Measurements from ENCODE around the gene CENPP.

The CENPP gene

DNA sequence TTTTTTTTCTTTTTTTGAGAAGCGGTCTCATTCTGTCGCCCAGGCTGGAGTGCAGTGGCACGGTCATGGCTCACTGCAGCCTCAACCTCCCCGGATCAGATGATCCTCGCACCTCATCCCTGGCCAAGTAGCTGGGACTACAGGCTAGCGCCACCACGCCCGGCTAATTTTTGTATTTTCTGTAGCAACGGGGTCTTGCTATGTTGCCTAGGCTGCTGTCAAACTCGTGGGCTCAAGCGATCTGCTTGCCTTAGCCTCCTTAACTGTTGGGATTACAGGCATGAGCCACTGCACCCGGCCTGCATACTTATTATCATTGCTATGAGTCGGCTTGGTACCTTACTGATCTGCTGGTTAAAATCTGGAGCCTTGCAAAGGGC is 31.5 kb upstream of the CENPP start:
- Histone ChIP-seq H3K4me3 (ENCODE audit: low read depth in 1 of 2, low read length in 2 of 2) (peak overlapping the region; percentile 30 to 88), H3K4me1 (ENCODE audit: insufficient read depth, low read length) (peaks cover 18% of the 10 kb centered on the region), H3K36me3 (ENCODE audit: insufficient read depth, low read length) (peaks cover 18% of the 10 kb centered on the region), H3K27ac (ENCODE audit: low read depth, low read length) (no peak overlapping the region), H3K9me3 (ENCODE audit: low read length) (no peaks in the 10 kb centered on the region), H3K27me3 (ENCODE audit: control insufficient read depth in 1 of 2, insufficient read depth in 2 of 2, low read length in 2 of 2) (no peaks in the 10 kb centered on the region), H3K9ac (ENCODE audit: low read length) (peak overlapping the region; percentile 35)

GRCh38 chr9:92295240-92295790 is 30.4 kb upstream of the CENPP start:
- Histone ChIP-seq H3K9ac (ENCODE audit: low read length) (no peak overlapping the region), H3K4me3 (ENCODE audit: low read depth in 1 of 2, low read length in 2 of 2) (no peak overlapping the region), H3K27me3 (ENCODE audit: control insufficient read depth in 1 of 2, insufficient read depth in 2 of 2, low read length in 2 of 2) (no peaks in the 10 kb centered on the region), H3K36me3 (ENCODE audit: insufficient read depth, low read length) (peaks cover 20% of the 10 kb centered on the region), H3K4me1 (ENCODE audit: insufficient read depth, low read length) (peaks cover 18% of the 10 kb centered on the region), H3K9me3 (ENCODE audit: low read length) (no peaks in the 10 kb centered on the region), H3K27ac (ENCODE audit: low read depth, low read length) (no peak overlapping the region)

- Histone ChIP-seq H3K27ac (ENCODE audit: low read depth, low read length) (no peak overlapping the region), H3K4me1 (ENCODE audit: insufficient read depth, low read length) (peaks cover 18% of the 10 kb centered on the region), H3K9ac (ENCODE audit: low read length) (no peak overlapping the region)
Measured at GRCh38 chr9:92295827-92296258, 29.9 kb upstream of the CENPP start.

DNA sequence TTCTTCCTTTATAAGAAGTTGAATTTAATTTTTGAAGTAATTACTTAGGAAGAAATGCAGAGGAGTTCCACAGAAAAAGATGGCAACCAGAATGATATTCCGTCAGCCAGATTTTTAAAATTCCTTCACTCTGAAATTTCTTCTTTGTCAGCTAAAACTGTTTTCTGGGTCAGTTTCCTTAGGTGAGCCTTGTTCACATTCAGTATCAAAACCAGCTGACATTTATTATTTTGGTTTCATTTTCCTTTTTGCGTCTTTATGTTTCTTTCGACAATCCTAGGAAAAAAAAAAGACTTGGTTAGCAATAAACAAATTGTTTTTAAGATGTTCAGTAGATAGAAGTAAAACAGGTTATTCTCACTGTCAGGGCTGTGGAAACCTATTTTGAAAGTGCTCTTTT is 28.1 kb upstream of the CENPP start:
- Histone ChIP-seq H3K9ac (ENCODE audit: low read length) (no peak overlapping the region), H3K36me3 (ENCODE audit: insufficient read depth, low read length) (peaks cover 38% of the 10 kb centered on the region), H3K4me1 (ENCODE audit: insufficient read depth, low read length) (peaks cover 12% of the 10 kb centered on the region)

More at GRCh38 chr9:92295827-92296258, 29.9 kb upstream of the CENPP start:
- no peaks in the 10 kb centered on the region for H3K9me3 ChIP-seq (ENCODE audit: low read length)
- H3K4me3 ChIP-seq (ENCODE audit: low read depth in 1 of 2, low read length in 2 of 2) = no peak overlapping the region
- peaks cover 25% of the 10 kb centered on the region for H3K36me3 ChIP-seq (ENCODE audit: insufficient read depth, low read length)
- no peaks in the 10 kb centered on the region for H3K27me3 ChIP-seq (ENCODE audit: control insufficient read depth in 1 of 2, insufficient read depth in 2 of 2, low read length in 2 of 2)

GRCh38 chr9:92298036-92298435 is 27.7 kb upstream of the CENPP start:
- H3K9me3 ChIP-seq (ENCODE audit: low read length) = no peaks in the 10 kb centered on the region
- H3K27ac ChIP-seq (ENCODE audit: low read depth, low read length) = no peak overlapping the region
- H3K4me3 ChIP-seq (ENCODE audit: low read depth in 1 of 2, low read length in 2 of 2) = no peak overlapping the region
- H3K4me1 ChIP-seq (ENCODE audit: insufficient read depth, low read length) = peaks cover 7% of the 10 kb centered on the region
- H3K27me3 ChIP-seq (ENCODE audit: control insufficient read depth in 1 of 2, insufficient read depth in 2 of 2, low read length in 2 of 2) = no peaks in the 10 kb centered on the region
- peaks cover 43% of the 10 kb centered on the region for H3K36me3 ChIP-seq (ENCODE audit: insufficient read depth, low read length)
- H3K9ac ChIP-seq (ENCODE audit: low read length) = no peak overlapping the region

More for the DNA sequence above, 28.1 kb upstream of the CENPP start:
- no peaks in the 10 kb centered on the region for H3K9me3 ChIP-seq (ENCODE audit: low read length)
- no peak overlapping the region for H3K4me3 ChIP-seq (ENCODE audit: low read depth in 1 of 2, low read length in 2 of 2)
- H3K27ac ChIP-seq (ENCODE audit: low read depth, low read length) = no peak overlapping the region
- no peaks in the 10 kb centered on the region for H3K27me3 ChIP-seq (ENCODE audit: control insufficient read depth in 1 of 2, insufficient read depth in 2 of 2, low read length in 2 of 2)

- no peak overlapping the region for H3K9ac ChIP-seq (ENCODE audit: low read length)
- peaks cover 53% of the 10 kb centered on the region for H3K36me3 ChIP-seq (ENCODE audit: insufficient read depth, low read length)
- no peaks in the 10 kb centered on the region for H3K27me3 ChIP-seq (ENCODE audit: control insufficient read depth in 1 of 2, insufficient read depth in 2 of 2, low read length in 2 of 2)
- H3K9me3 ChIP-seq (ENCODE audit: low read length) = no peaks in the 10 kb centered on the region
- no peak overlapping the region for H3K27ac ChIP-seq (ENCODE audit: low read depth, low read length)
- H3K4me1 ChIP-seq (ENCODE audit: insufficient read depth, low read length) = peaks cover 7% of the 10 kb centered on the region
- no peak overlapping the region for H3K4me3 ChIP-seq (ENCODE audit: low read depth in 1 of 2, low read length in 2 of 2)
Measured at GRCh38 chr9:92299116-92299515, 26.6 kb upstream of the CENPP start.

DNA sequence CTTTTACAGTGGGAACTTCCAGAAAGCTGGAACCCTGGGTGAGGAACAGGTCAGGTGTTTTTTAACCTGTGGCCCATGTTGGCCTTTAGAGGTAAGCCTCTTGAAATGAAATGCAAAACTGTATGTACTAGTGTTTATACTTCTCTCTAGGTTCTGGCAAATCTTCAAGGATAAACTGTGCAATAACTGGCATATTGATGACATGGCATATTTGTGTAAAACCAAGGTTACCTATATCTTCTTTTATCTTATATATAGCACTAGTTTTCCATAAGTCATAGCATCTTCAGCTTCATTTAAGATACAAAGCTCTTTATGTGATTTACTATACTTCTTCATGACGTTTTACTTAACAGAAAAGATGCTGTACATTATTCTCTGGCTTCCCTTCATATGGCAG is 24.8 kb upstream of the CENPP start:
- no peak overlapping the region for H3K27ac ChIP-seq (ENCODE audit: low read depth, low read length)
- no peaks in the 10 kb centered on the region for H3K27me3 ChIP-seq (ENCODE audit: control insufficient read depth in 1 of 2, insufficient read depth in 2 of 2, low read length in 2 of 2)
- peaks cover 69% of the 10 kb centered on the region for H3K36me3 ChIP-seq (ENCODE audit: insufficient read depth, low read length)
- no peak overlapping the region for H3K4me3 ChIP-seq (ENCODE audit: low read depth in 1 of 2, low read length in 2 of 2)
- H3K9me3 ChIP-seq (ENCODE audit: low read length) = no peaks in the 10 kb centered on the region
- no peak overlapping the region for H3K9ac ChIP-seq (ENCODE audit: low read length)
- no peaks in the 10 kb centered on the region for H3K4me1 ChIP-seq (ENCODE audit: insufficient read depth, low read length)

- no peaks in the 10 kb centered on the region for H3K9me3 ChIP-seq (ENCODE audit: low read length)
- no peak overlapping the region for H3K4me3 ChIP-seq (ENCODE audit: low read depth in 1 of 2, low read length in 2 of 2)
- no peak overlapping the region for H3K9ac ChIP-seq (ENCODE audit: low read length)
- H3K4me1 ChIP-seq (ENCODE audit: insufficient read depth, low read length) = no peaks in the 10 kb centered on the region
- H3K27me3 ChIP-seq (ENCODE audit: control insufficient read depth in 1 of 2, insufficient read depth in 2 of 2, low read length in 2 of 2) = no peaks in the 10 kb centered on the region
- peaks cover 69% of the 10 kb centered on the region for H3K36me3 ChIP-seq (ENCODE audit: insufficient read depth, low read length)
- H3K27ac ChIP-seq (ENCODE audit: low read depth, low read length) = no peak overlapping the region
Measured at GRCh38 chr9:92308893-92309292, 16.9 kb upstream of the CENPP start.

- H3K27me3 ChIP-seq (ENCODE audit: control insufficient read depth in 1 of 2, insufficient read depth in 2 of 2, low read length in 2 of 2) = no peaks in the 10 kb centered on the region
- H3K4me1 ChIP-seq (ENCODE audit: insufficient read depth, low read length) = no peaks in the 10 kb centered on the region
- H3K36me3 ChIP-seq (ENCODE audit: insufficient read depth, low read length) = peaks cover 69% of the 10 kb centered on the region
- H3K27ac ChIP-seq (ENCODE audit: low read depth, low read length) = no peak overlapping the region
- H3K9ac ChIP-seq (ENCODE audit: low read length) = no peak overlapping the region
- no peak overlapping the region for H3K4me3 ChIP-seq (ENCODE audit: low read depth in 1 of 2, low read length in 2 of 2)
- no peaks in the 10 kb centered on the region for H3K9me3 ChIP-seq (ENCODE audit: low read length)
Measured at GRCh38 chr9:92310562-92310961, 15.2 kb upstream of the CENPP start.

DNA sequence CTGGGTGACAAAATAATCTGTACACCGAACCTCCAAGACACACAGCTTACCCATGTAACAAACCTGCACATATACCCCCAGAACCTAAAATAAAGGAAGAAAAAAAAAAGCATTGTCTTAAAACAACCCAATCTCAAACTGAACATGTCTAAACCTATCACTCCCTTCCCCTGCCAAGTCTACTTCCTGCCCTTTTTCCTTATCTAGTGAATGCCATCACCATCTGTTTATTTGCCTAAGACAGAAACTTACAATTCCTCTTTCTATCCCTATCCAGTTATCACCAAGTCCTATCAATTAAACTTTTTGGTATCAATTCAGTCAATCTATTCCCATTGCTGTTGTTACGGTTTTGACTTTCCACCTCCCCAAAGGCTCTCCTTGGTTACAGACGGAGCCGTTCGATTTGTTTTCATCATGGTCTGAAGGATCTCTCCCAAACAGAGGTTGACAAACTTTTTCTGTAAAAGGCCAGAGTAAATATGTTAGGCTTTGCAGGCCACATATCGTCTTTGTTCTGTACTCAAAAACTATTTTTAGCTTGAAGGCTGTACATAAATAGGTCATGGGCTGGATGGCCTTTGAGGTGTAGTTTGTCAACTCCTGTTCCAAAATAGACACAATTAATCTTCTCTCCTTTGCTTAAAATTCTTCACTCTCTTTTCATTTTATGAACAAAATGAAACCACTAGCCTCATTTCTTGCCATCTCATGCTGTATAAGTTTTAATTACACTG is 12.7 kb upstream of the CENPP start:
- Histone ChIP-seq H3K9ac (ENCODE audit: low read length) (no peak overlapping the region), H3K4me3 (ENCODE audit: low read depth in 1 of 2, low read length in 2 of 2) (no peak overlapping the region), H3K9me3 (ENCODE audit: low read length) (no peaks in the 10 kb centered on the region), H3K27me3 (ENCODE audit: control insufficient read depth in 1 of 2, insufficient read depth in 2 of 2, low read length in 2 of 2) (no peaks in the 10 kb centered on the region), H3K27ac (ENCODE audit: low read depth, low read length) (no peak overlapping the region), H3K4me1 (ENCODE audit: insufficient read depth, low read length) (no peaks in the 10 kb centered on the region), H3K36me3 (ENCODE audit: insufficient read depth, low read length) (peaks cover 72% of the 10 kb centered on the region)

DNA sequence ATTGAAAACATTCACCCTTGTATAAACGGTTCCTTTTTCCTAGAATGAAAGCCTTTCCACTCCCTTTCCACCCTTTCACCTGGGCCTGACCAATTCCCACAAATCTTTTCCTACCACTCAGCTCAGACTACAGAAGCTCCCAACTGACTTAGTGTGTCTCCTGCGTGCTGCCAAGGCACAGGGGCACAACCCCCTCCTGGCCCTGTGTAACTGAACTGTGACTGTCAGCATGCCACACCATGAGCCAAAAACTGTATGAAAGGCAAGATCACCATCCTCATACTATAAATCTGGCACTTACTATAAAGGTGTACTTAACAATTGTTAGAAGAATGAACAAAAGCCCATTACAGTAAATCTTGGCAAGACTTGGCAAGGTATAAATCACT is 12.1 kb upstream of the CENPP start:
- Histone ChIP-seq H3K9ac (ENCODE audit: low read length) (no peak overlapping the region), H3K9me3 (ENCODE audit: low read length) (no peaks in the 10 kb centered on the region), H3K36me3 (ENCODE audit: insufficient read depth, low read length) (peaks cover 66% of the 10 kb centered on the region), H3K4me3 (ENCODE audit: low read depth in 1 of 2, low read length in 2 of 2) (no peak overlapping the region), H3K27me3 (ENCODE audit: control insufficient read depth in 1 of 2, insufficient read depth in 2 of 2, low read length in 2 of 2) (no peaks in the 10 kb centered on the region), H3K27ac (ENCODE audit: low read depth, low read length) (no peak overlapping the region), H3K4me1 (ENCODE audit: insufficient read depth, low read length) (no peaks in the 10 kb centered on the region)

DNA sequence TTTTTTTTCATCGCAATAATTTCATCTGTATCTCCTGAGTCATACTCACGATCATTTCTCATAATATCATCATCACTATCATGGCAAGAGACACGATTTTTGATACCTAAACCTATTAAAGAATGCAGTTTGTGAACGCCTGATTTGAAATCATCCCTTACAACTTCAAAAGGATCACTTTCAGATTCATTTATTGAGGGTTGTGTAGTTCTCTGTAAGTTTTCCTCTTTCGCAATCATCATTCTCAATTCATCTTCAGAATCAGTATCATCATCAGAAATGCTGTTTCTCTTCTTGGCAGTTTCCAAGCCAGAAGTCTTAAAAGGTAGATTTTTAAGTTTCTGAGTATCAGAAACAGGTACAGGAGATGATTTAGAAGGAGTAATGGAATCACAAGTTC is 10.3 kb upstream of the CENPP start:
- Histone ChIP-seq H3K4me3 (ENCODE audit: low read depth in 1 of 2, low read length in 2 of 2) (no peak overlapping the region), H3K9me3 (ENCODE audit: low read length) (no peaks in the 10 kb centered on the region), H3K27me3 (ENCODE audit: control insufficient read depth in 1 of 2, insufficient read depth in 2 of 2, low read length in 2 of 2) (no peaks in the 10 kb centered on the region), H3K4me1 (ENCODE audit: insufficient read depth, low read length) (no peaks in the 10 kb centered on the region), H3K36me3 (ENCODE audit: insufficient read depth, low read length) (peaks cover 54% of the 10 kb centered on the region), H3K27ac (ENCODE audit: low read depth, low read length) (no peak overlapping the region), H3K9ac (ENCODE audit: low read length) (no peak overlapping the region)

Data from muscle layer of colon (tissue), 2 donors.